Keratinocyte (primary cell): Measurements from ENCODE around the gene RASSF1.

Source experiments
- CTCF ChIP-seq, 3 experiments: IDR thresholded peaks in 1 of 3; conservative IDR thresholded peaks in 1 of 3; optimal IDR thresholded peaks in 1 of 3; 2 replicates in 2 of 3; 3 replicates in 1 of 3; pipeline versions ENCODE3 to v1.5.1; 2011; ENCODE audit warnings: low read length in 3 of 3, mild to moderate bottlenecking in 3 of 3, moderate library complexity in 2 of 3, control low read depth in 1 of 3, inconsistent platforms in 1 of 3; ENCODE audit not compliant: insufficient read depth in 2 of 3; ENCODE audit errors: extremely low read depth in 1 of 3
- EZH2 ChIP-seq: IDR thresholded peaks from one replicate; pipeline ENCODE4 v1.6.1; 2012; ENCODE audit warnings: inconsistent platforms, mild to moderate bottlenecking, low read length, moderate library complexity

DNA sequence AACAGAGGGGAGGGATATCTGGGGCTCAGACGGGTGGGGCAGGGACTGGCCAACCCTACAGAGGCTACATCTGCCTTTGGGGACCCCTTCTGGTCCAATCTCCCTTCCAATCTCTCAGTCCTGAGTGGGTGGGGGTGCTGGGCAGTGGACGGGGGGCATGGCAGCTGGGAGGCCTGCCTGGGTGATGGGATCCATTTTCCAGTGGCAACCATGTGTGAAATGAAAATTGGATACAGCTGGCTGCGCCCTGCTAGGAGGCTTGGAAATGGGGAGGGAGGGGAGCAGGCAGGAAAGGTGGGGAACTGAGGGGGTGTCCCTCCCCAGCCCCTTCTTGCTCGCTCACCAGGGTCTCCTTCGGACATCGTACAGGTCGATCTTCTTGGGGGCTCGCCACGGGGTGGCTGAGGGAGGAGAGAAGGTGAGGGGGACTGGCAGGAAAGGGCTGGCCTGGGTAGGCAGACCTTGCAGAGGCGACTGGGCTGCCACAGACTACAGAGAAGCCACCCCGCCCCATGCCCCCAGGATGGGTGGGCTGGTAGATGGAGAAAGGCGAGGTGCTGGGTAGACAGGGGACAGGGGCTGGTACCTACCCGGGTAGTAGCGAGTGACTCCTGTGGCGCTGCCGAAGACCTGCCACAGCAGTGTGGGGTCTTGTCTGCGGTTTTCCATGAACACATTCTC, 39.9 kb upstream of the RASSF1 start:
- no peak for TF ChIP-seq EZH2
- no peak for TF ChIP-seq CTCF (optimal IDR thresholded peaks at IDR 0.05 in 1 of 3, IDR thresholded peaks at IDR 0.05 in 1 of 3, conservative IDR thresholded peaks at IDR 0.05 in 1 of 3; ENCODE audit: extremely low read depth in 1 of 3, insufficient read depth in 2 of 3, low read length in 3 of 3)
